Measurements from ENCODE around the gene PSMA1. TPM values are rescaled to one million over a fixed set of nuclear protein-coding genes. Genes with fewer than 3 reads are reported as not detected.

PSMA1 gene
- polyA plus RNA-seq, 1 donor from 2014 or later = 138 TPM

- no peaks in the 10 kb centered on the region for H3K27me3 Mint-ChIP-seq
- H3K4me3 Mint-ChIP-seq = no peak overlapping the region
- peak overlapping the region in 1 of 3 donors; percentile 35 for H3K27ac Mint-ChIP-seq
- H3K4me1 Mint-ChIP-seq = peaks cover 7 to 17% (median 14%) of the 10 kb centered on the region in 3 donors
- H3K36me3 Mint-ChIP-seq = peaks cover 2% of the 10 kb centered on the region
- no peaks in the 10 kb centered on the region for H3K9me3 Mint-ChIP-seq
Observed at GRCh38 chr11:14503023-14503422, 17.2 kb downstream of the PSMA1 start.

DNA sequence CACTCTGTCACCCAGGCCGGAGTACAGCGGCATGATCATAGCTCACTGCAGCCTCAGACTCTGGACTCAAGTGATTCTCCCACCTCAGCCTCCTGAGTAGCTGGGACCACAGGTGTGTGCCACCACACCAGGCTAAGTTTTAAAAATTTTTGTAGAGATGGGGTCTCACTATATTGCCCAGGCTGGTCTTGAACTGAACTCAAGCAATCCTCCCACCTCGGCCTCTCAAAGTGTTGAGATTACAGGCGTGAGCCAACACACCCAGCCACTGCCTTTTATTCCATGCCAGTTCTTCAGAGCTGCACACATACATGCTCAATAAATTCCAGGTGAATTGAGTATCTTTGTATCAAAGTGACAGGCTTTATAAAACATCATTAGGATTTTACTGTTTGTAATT is 18.1 kb downstream of the PSMA1 start:
- H3K4me1 Mint-ChIP-seq = peaks cover 15 to 26% (median 23%) of the 10 kb centered on the region in 3 donors
- peaks cover 7% of the 10 kb centered on the region for H3K36me3 Mint-ChIP-seq

GRCh38 chr11:14500181-14500651 is 20.0 kb downstream of the PSMA1 start:
- Mint-ChIP-seq H3K4me1 (peaks cover 20 to 30% (median 27%) of the 10 kb centered on the region in 3 donors), H3K27me3 (no peaks in the 10 kb centered on the region), H3K36me3 (peaks cover 4% of the 10 kb centered on the region), H3K9me3 (peaks cover 0 to 2% (median 0%) of the 10 kb centered on the region in 3 donors), H3K4me3 (peak overlapping the region; percentile 94 to 100 (median 96)), H3K27ac (peak overlapping the region; percentile 93 to 99 (median 95))

More for the DNA sequence above, 18.1 kb downstream of the PSMA1 start:
- no peak overlapping the region for H3K4me3 Mint-ChIP-seq
- peaks cover 0 to 2% (median 0%) of the 10 kb centered on the region in 3 donors for H3K9me3 Mint-ChIP-seq
- H3K27me3 Mint-ChIP-seq = no peaks in the 10 kb centered on the region
- H3K27ac Mint-ChIP-seq = peak overlapping the region in 1 of 3 donors; percentile 10

DNA sequence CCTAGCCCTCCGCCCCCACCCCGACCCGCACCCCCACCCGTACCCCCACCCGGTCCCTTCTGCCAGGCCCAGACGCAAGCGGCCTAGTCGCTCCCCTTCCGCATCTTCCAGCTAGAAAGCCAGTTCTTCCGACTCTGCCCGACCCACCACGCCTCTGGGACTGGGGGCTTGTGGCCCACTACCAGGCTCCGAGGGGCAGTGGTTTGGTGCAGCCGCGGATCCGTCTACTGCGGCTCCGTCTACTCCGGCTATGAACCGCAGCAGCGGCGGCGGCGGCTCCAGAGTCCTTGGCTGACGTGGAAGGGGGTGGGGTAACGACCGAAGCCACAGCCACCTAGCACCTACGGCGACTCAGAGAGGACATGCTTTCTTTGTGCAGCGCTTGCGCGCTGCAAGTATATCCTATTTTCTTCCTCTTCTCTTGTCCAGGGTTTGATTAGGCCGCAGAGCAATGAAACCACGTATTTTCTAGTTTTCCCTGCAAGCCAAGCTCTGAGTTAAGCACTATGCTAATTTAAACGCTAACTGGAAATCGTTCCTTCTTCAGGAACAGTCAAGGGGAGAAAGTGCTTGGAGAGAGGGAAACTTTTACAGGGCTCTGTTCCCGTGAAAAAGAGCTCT is 20.5 kb downstream of the PSMA1 start, which contains the start of gene COPB1:
Gene COPB1 (minus strand): TSS at position 252 of the 621 bp plus-strand sequence. CDS start 883 bp downstream, outside the sequence.
- peaks cover 4% of the 10 kb centered on the region for H3K36me3 Mint-ChIP-seq
- H3K4me1 Mint-ChIP-seq = peaks cover 20 to 35% (median 27%) of the 10 kb centered on the region in 3 donors
- no peaks in the 10 kb centered on the region for H3K27me3 Mint-ChIP-seq
- H3K9me3 Mint-ChIP-seq = peaks cover 0 to 2% (median 0%) of the 10 kb centered on the region in 3 donors
- H3K4me3 Mint-ChIP-seq = peak within 1 kb of the TSS; percentile 94 to 100 (median 96)
- H3K27ac Mint-ChIP-seq = peak within 1 kb of the TSS; percentile 93 to 99 (median 95)

GRCh38 chr11:14499178-14499559 is 21.0 kb downstream of the PSMA1 start:
- peaks cover 0 to 2% (median 0%) of the 10 kb centered on the region in 3 donors for H3K9me3 Mint-ChIP-seq
- H3K4me1 Mint-ChIP-seq = peaks cover 20 to 36% (median 27%) of the 10 kb centered on the region in 3 donors
- H3K27me3 Mint-ChIP-seq = no peaks in the 10 kb centered on the region
- H3K4me3 Mint-ChIP-seq = peak overlapping the region; percentile 94 to 100 (median 96)
- H3K36me3 Mint-ChIP-seq = peaks cover 4% of the 10 kb centered on the region
- H3K27ac Mint-ChIP-seq = peak overlapping the region; percentile 93 to 99 (median 95)

GRCh38 chr11:14480716-14481115 is 39.5 kb downstream of the PSMA1 start:
- Mint-ChIP-seq H3K27ac (no peak overlapping the region), H3K36me3 (peaks cover 2% of the 10 kb centered on the region), H3K9me3 (no peaks in the 10 kb centered on the region), H3K4me3 (no peak overlapping the region), H3K27me3 (no peaks in the 10 kb centered on the region), H3K4me1 (peaks cover 3 to 4% (median 3%) of the 10 kb centered on the region in 3 donors)

- H3K4me3 Mint-ChIP-seq = no peak overlapping the region
- no peaks in the 10 kb centered on the region for H3K27me3 Mint-ChIP-seq
- peaks cover 1% of the 10 kb centered on the region for H3K36me3 Mint-ChIP-seq
- H3K27ac Mint-ChIP-seq = peak overlapping the region in 1 of 3 donors; percentile 64
- no peaks in the 10 kb centered on the region for H3K9me3 Mint-ChIP-seq
- peaks cover 6 to 12% (median 12%) of the 10 kb centered on the region in 3 donors for H3K4me1 Mint-ChIP-seq
Observed at GRCh38 chr11:14471127-14471526, 49.1 kb downstream of the PSMA1 start.

DNA sequence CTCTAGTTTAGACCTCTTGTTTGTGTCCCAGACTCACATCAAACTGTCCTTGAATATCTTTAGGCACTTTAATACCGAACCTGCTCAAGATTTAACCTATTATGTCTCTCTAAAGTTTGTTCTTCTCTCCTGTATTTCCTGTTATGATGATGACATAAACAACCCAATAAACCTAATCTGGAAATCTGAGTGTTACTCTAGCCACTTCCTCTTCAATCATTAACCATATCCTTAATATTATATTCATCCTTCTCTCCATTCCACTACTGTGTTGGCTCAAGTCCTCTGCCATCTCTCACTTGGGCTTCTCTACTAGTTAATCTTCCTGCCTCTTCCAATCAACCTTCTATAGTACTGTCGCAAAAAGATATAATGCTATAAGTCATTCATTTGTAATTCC is 56.6 kb downstream of the PSMA1 start:
- Mint-ChIP-seq H3K27ac (no peak overlapping the region), H3K4me1 (peaks cover 0 to 4% (median 3%) of the 10 kb centered on the region in 3 donors), H3K4me3 (no peak overlapping the region), H3K9me3 (no peaks in the 10 kb centered on the region), H3K27me3 (no peaks in the 10 kb centered on the region), H3K36me3 (peaks cover 2% of the 10 kb centered on the region)

DNA sequence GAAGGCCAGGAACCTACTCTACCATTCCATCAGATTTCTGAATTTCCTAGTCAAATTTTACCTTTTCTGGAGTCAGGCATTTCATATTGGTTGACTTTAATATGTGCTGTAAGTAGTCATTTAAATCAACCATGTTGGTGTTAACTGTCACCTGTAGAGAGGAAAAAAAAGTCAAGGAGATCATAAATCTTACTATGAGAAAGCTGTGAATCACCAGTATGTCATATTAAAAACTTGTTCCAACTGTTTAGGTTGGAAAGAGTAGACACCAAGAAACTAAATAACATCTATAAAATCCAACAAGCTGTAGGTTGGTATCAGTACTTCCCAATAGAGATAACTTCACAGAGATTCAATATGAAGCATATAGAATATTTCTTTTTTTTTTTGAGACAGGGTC is 60.0 kb downstream of the PSMA1 start:
- Mint-ChIP-seq H3K36me3 (peaks cover 4% of the 10 kb centered on the region), H3K27ac (peak overlapping the region in 1 of 3 donors; percentile 62), H3K4me3 (no peak overlapping the region), H3K9me3 (no peaks in the 10 kb centered on the region), H3K27me3 (no peaks in the 10 kb centered on the region), H3K4me1 (peaks cover 0 to 2% (median 0%) of the 10 kb centered on the region in 3 donors)

- Mint-ChIP-seq H3K36me3 (peaks cover 4% of the 10 kb centered on the region), H3K27ac (peak overlapping the region in 1 of 3 donors; percentile 47), H3K9me3 (no peaks in the 10 kb centered on the region), H3K4me3 (no peak overlapping the region), H3K27me3 (no peaks in the 10 kb centered on the region), H3K4me1 (peaks cover 0 to 2% (median 0%) of the 10 kb centered on the region in 3 donors)
Observed at GRCh38 chr11:14458377-14458776, 61.8 kb downstream of the PSMA1 start.

GRCh38 chr11:14455648-14456430 is 64.3 kb downstream of the PSMA1 start:
- H3K36me3 Mint-ChIP-seq = peaks cover 7% of the 10 kb centered on the region
- H3K4me1 Mint-ChIP-seq = peaks cover 8 to 13% (median 11%) of the 10 kb centered on the region in 3 donors
- H3K4me3 Mint-ChIP-seq = no peak overlapping the region
- no peaks in the 10 kb centered on the region for H3K9me3 Mint-ChIP-seq
- H3K27ac Mint-ChIP-seq = peak overlapping the region; percentile 48 to 78 (median 73)
- no peaks in the 10 kb centered on the region for H3K27me3 Mint-ChIP-seq

Other genes with a start within 250 kb of the PSMA1 start
- gene RRAS2, start 161.2 kb downstream of the PSMA1 start, polyA plus RNA-seq = 80.3 TPM
- gene COPB1, start 20.6 kb downstream of the PSMA1 start, polyA plus RNA-seq = 64.5 TPM
- gene PDE3B, start 123.4 kb upstream of the PSMA1 start, polyA plus RNA-seq = 5.5 TPM